ENCODE data around the gene SFRP5.

SFRP5 gene

GRCh38 chr10:97771913-97772823, at the start of gene SFRP5:
SFRP5 (minus strand) TSS chr10:97771999; CDS start chr10:97771833, 166 bp downstream.
- peaks cover 0 to 49% of the 10 kb centered on the region in 2 donors for H3K27me3 ChIP-seq
- no peaks in the 10 kb centered on the region for H3K36me3 ChIP-seq
- peaks cover 0 to 14% (median 12%) of the 10 kb centered on the region in 4 donors for H3K4me1 ChIP-seq
- no peak for DNase-seq
- TF ChIP-seq, protein P1, sequence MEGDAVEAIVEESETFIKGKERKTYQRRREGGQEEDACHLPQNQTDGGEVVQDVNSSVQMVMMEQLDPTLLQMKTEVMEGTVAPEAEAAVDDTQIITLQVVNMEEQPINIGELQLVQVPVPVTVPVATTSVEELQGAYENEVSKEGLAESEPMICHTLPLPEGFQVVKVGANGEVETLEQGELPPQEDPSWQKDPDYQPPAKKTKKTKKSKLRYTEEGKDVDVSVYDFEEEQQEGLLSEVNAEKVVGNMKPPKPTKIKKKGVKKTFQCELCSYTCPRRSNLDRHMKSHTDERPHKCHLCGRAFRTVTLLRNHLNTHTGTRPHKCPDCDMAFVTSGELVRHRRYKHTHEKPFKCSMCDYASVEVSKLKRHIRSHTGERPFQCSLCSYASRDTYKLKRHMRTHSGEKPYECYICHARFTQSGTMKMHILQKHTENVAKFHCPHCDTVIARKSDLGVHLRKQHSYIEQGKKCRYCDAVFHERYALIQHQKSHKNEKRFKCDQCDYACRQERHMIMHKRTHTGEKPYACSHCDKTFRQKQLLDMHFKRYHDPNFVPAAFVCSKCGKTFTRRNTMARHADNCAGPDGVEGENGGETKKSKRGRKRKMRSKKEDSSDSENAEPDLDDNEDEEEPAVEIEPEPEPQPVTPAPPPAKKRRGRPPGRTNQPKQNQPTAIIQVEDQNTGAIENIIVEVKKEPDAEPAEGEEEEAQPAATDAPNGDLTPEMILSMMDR (IDR thresholded peaks at IDR 0.05), result no peak
- H3K27ac ChIP-seq, result no peak within 1 kb of the TSS
- no peak within 1 kb of the TSS for H3K4me3 ChIP-seq
- intact Hi-C loops (cut with DNase I; ENCODE audit: low total_unique reads), result no loop called here
- no peaks in the 10 kb centered on the region for H3K9me3 ChIP-seq

DNA sequence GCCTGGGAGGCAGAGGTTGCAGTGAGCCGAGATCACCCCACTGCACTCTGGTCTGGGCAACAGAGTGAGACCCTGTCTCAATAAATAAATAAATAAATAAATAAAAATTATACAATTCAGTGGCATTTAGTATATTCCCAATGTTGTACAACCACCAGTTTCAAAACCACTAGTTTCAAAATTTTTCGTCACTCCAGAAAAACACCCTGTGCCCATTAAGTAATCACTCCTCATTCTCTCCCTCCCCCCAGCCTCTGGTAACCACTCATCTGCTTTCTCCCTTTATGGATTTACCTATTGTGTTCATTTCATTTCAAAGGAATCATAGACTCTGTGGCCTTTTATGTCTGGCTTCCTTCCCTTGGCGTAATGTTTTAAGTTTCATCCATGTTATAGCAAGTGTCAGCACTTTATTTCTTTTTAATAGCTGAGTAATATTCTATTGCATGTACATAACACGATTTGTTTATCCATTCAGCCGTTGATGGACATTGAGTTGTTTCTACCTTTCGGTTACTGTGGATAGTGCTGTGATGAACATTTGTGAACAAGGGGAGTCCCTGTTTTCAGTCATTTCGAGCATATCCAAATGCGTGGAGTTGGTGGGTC, 48.4 kb upstream of the SFRP5 start:
- Histone ChIP-seq H3K4me1 (no peaks in the 10 kb centered on the region), H3K9me3 (no peaks in the 10 kb centered on the region), H3K36me3 (no peaks in the 10 kb centered on the region), H3K4me3 (no peak overlapping the region), H3K27ac (no peak overlapping the region), H3K27me3 (peaks cover 0 to 39% of the 10 kb centered on the region in 2 donors)
- intact Hi-C loops (cut with DNase I; ENCODE audit: low total_unique reads), result no loop called here
- no peak for DNase-seq
- TF ChIP-seq, protein P1 (IDR thresholded peaks at IDR 0.05), result no peak

DNA sequence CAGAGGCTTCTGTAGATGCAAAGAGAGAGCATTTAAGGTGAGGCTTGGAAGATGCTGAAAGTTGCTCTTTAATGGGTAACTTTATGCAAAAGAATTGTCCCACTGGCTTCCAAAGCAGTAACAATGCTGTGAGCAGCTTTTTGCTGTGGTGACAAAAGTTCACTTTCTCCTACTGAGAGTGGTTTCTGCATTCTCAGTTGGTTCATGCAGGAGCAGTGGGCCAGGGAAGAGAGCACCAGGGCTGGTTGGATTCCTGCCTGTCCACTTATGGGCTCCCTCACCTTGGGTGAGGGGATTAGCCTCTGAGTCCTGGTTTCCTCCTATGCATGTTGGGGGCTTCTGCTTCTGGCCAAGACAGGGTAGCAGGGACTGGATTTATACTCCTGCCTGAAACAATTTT, 46.8 kb upstream of the SFRP5 start:
- no peaks in the 10 kb centered on the region for H3K4me1 ChIP-seq
- intact Hi-C loops (cut with DNase I; ENCODE audit: low total_unique reads), result no loop called here
- peaks cover 0 to 39% of the 10 kb centered on the region in 2 donors for H3K27me3 ChIP-seq
- no peak overlapping the region for H3K4me3 ChIP-seq
- no peak overlapping the region for H3K27ac ChIP-seq
- no peak for DNase-seq
- TF ChIP-seq, protein P1 (IDR thresholded peaks at IDR 0.05), result no peak
- no peaks in the 10 kb centered on the region for H3K9me3 ChIP-seq
- no peaks in the 10 kb centered on the region for H3K36me3 ChIP-seq

DNA sequence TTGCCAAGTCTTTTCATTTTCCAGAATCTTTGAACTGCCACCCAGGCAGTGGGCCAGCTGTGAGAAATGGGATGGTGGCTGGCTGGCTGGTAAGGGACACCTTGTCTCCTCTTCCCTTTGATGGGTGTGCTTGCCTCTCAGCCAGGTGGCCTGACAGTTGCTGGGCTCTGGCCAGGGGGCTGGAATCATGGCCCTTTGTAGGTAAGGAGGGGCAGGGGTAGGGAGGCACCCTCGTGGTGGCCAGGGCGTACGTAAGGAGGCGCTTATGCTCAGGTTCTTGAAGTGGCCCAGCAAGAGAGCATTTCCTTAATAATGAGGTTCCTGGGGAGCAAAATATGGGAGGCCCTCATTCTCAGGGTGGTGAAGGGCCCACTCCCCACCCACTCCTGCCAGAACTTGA, 44.8 kb upstream of the SFRP5 start:
- no peak for DNase-seq
- Histone ChIP-seq H3K27ac (no peak overlapping the region), H3K4me1 (no peaks in the 10 kb centered on the region), H3K27me3 (peaks cover 0 to 33% of the 10 kb centered on the region in 2 donors), H3K4me3 (no peak overlapping the region), H3K36me3 (no peaks in the 10 kb centered on the region), H3K9me3 (no peaks in the 10 kb centered on the region)
- intact Hi-C loops (cut with DNase I; ENCODE audit: low total_unique reads), result no loop called here
- TF ChIP-seq, protein P1 (IDR thresholded peaks at IDR 0.05), result no peak

DNA sequence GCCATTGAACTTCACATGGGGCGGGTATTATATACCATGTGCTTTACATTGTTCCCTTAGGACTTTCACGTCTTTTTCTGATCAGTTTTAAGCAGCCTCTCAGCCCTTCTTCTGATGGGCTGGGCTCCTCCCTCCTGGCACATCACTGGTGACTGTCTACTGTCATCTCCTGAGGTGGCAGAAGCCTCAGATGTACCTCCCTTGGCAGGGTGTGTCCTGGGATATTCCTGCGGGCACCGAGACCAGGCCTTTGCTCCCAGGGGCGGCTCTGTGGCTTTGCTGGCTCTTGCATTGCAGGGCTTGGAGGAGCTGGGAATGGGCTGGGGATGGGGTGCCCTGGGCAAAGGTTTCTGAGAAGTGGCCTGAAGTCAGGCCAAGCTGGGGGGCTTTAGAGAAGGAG, 43.2 kb upstream of the SFRP5 start:
- Histone ChIP-seq H3K9me3 (no peaks in the 10 kb centered on the region), H3K27ac (no peak overlapping the region), H3K4me1 (no peaks in the 10 kb centered on the region), H3K4me3 (no peak overlapping the region), H3K36me3 (no peaks in the 10 kb centered on the region), H3K27me3 (peaks cover 0 to 26% of the 10 kb centered on the region in 2 donors)
- intact Hi-C loops (cut with DNase I; ENCODE audit: low total_unique reads), result no loop called here
- no peak for DNase-seq
- TF ChIP-seq, protein P1 (IDR thresholded peaks at IDR 0.05), result no peak
